GM13976 (cell line): ENCODE measurements around the gene OGT.
"Not testable (repeated sequence)": the region's sequence is repeated elsewhere in the genome, so short reads cannot be mapped to it uniquely, and the experiment has no call there.

Source experiments
- DNase-seq: peaks from one replicate; pipeline ENCODE4 v3.0.0; 2012; ENCODE audit warnings: low spot score
- CTCF ChIP-seq: IDR thresholded peaks from 2 replicates; pipeline ENCODE4 v1.5.1; 2012; ENCODE audit warnings: borderline replicate concordance, mild to moderate bottlenecking; ENCODE audit not compliant: insufficient read depth; ENCODE audit errors: extremely low read depth, missing control alignments, control extremely low read depth
- in situ Hi-C: fragments of 300-500 bp; cut with MboI; formaldehyde crosslinking; loops from one replicate; pipeline ENCODE4 v1.12.0; 2022; ENCODE audit warnings: low sequenced_read_pairs, mixed read lengths, inconsistent platforms; ENCODE audit not compliant: unreplicated experiment

Gene OGT

GRCh38 chrX:71504346-71504745 lies 28.6 kb upstream of the OGT start:
- TF ChIP-seq CTCF = no peak
- DNase-seq = no peak
- in situ Hi-C loops = no loop called here

- TF ChIP-seq CTCF = no peak
- in situ Hi-C loops = no loop called here
- DNase-seq = no peak
Measured at GRCh38 chrX:71509289-71509688, 23.6 kb upstream of the OGT start.

GRCh38 chrX:71510161-71510560 lies 22.7 kb upstream of the OGT start:
- in situ Hi-C loops = no loop called here
- peak; percentile 16 for DNase-seq
- no peak for TF ChIP-seq CTCF

GRCh38 chrX:71513731-71514130 lies 19.2 kb upstream of the OGT start:
- DNase-seq, in situ Hi-C loops: not testable (repeated sequence)

- peak; percentile 55 for DNase-seq
- in situ Hi-C loops = no loop called here
- TF ChIP-seq CTCF = no peak
Measured at GRCh38 chrX:71514367-71515037, 18.4 kb upstream of the OGT start.

GRCh38 chrX:71515038-71515396 lies 17.9 kb upstream of the OGT start:
- DNase-seq = no peak
- in situ Hi-C loops = no loop called here
- no peak for TF ChIP-seq CTCF

GRCh38 chrX:71525316-71525715 lies 7.6 kb upstream of the OGT start:
- DNase-seq = no peak
- no peak for TF ChIP-seq CTCF
- in situ Hi-C loops = no loop called here
